H9 (cell line): Measurements from ENCODE around the gene DMD. TPM values are rescaled to one million over a fixed set of nuclear protein-coding genes. Genes with fewer than 3 reads are reported as not detected.

Experiments used
- DNase-seq: peaks from one replicate; pipeline ENCODE4 v3.0.0-alpha.2; 2017
- H2AFZ ChIP-seq: one replicate; pipeline ENCODE4 v1.6.1; 2013; ENCODE audit warnings: mild to moderate bottlenecking, low read length, control low read depth, moderate library complexity
- H2AK5ac ChIP-seq: 2 replicates; pipeline ENCODE4 v1.6.1; 2013; ENCODE audit warnings: low read length, control low read depth, mixed read lengths; ENCODE audit not compliant: insufficient read length
- H2BK120ac ChIP-seq: one replicate; pipeline ENCODE4 v1.6.1; 2013; ENCODE audit warnings: low read depth, mild to moderate bottlenecking, low read length, control low read depth, inconsistent platforms; ENCODE audit not compliant: poor library complexity, severe bottlenecking
- H2BK12ac ChIP-seq: 2 replicates; pipeline ENCODE4 v1.6.1; 2013; ENCODE audit warnings: low read length, control low read depth, mixed read lengths, low read depth; ENCODE audit not compliant: insufficient read length
- H2BK15ac ChIP-seq: 2 replicates; pipeline ENCODE4 v1.6.1; 2013; ENCODE audit warnings: low read depth, low read length, control low read depth
- H2BK20ac ChIP-seq: one replicate; pipeline ENCODE4 v1.6.1; 2013; ENCODE audit warnings: low read depth, mild to moderate bottlenecking, low read length, control low read depth, inconsistent platforms; ENCODE audit not compliant: poor library complexity, severe bottlenecking
- H2BK5ac ChIP-seq: 2 replicates; pipeline ENCODE4 v1.6.1; 2013; ENCODE audit warnings: low read length, control low read depth, mixed read lengths; ENCODE audit not compliant: insufficient read length
- H3K14ac ChIP-seq: 2 replicates; pipeline ENCODE4 v1.6.1; 2013; ENCODE audit warnings: low read length, control low read depth; ENCODE audit not compliant: insufficient read depth
- H3K18ac ChIP-seq: 2 replicates; pipeline ENCODE4 v1.6.1; 2013; ENCODE audit warnings: low read depth, mild to moderate bottlenecking, mixed read lengths, low read length, control low read depth; ENCODE audit not compliant: insufficient read length
- H3K23ac ChIP-seq: 2 replicates; pipeline ENCODE4 v1.6.1; 2013; ENCODE audit warnings: low read length, control low read depth, mixed read lengths, low read depth; ENCODE audit not compliant: insufficient read length
- H3K23me2 ChIP-seq: 2 replicates; pipeline ENCODE4 v1.6.1; 2013; ENCODE audit warnings: low read depth, mild to moderate bottlenecking, mixed read lengths, low read length, control low read depth; ENCODE audit not compliant: insufficient read length, poor library complexity, severe bottlenecking
- H3K27ac ChIP-seq: 2 replicates; pipeline ENCODE4 v1.5.1; 2013; ENCODE audit warnings: low read length, control low read depth, mixed read lengths, low read depth; ENCODE audit not compliant: insufficient read length
- H3K27me3 ChIP-seq: 2 replicates; pipeline ENCODE4 v1.6.1; 2013; ENCODE audit warnings: low read length, control low read depth, inconsistent platforms; ENCODE audit not compliant: insufficient read depth
- H3K4ac ChIP-seq: 2 replicates; pipeline ENCODE4 v1.6.1; 2013; ENCODE audit warnings: low read depth, mild to moderate bottlenecking, control low read depth, inconsistent platforms, low read length, moderate library complexity
- H3K4me1 ChIP-seq: 2 replicates; pipeline ENCODE4 v1.6.1; 2013; ENCODE audit warnings: low read length, control low read depth, inconsistent platforms; ENCODE audit not compliant: insufficient read depth
- H3K4me2 ChIP-seq: 2 replicates; pipeline ENCODE4 v1.6.1; 2013; ENCODE audit warnings: low read length, control low read depth, mixed read lengths; ENCODE audit not compliant: insufficient read length, insufficient read depth
- H3K56ac ChIP-seq: 2 replicates; pipeline ENCODE4 v1.6.1; 2013; ENCODE audit warnings: low read depth, mild to moderate bottlenecking, mixed read lengths, low read length, control low read depth; ENCODE audit not compliant: insufficient read length
- H3K79me1 ChIP-seq: 2 replicates; pipeline ENCODE4 v1.6.1; 2013; ENCODE audit warnings: low read depth, mild to moderate bottlenecking, moderate library complexity, low read length, control low read depth, inconsistent platforms; ENCODE audit not compliant: insufficient read depth, poor library complexity, severe bottlenecking
- H3K79me2 ChIP-seq: 2 replicates; pipeline ENCODE4 v1.6.1; 2013; ENCODE audit warnings: low read length, control low read depth, inconsistent platforms; ENCODE audit not compliant: insufficient read depth
- H3K9ac ChIP-seq: 2 replicates; pipeline ENCODE4 v1.6.1; 2013; ENCODE audit warnings: low read length, control low read depth, mixed read lengths; ENCODE audit not compliant: insufficient read length; ENCODE audit errors: extremely low read depth
- H3K9me3 ChIP-seq: one replicate; pipeline ENCODE4 v1.6.1; 2013; ENCODE audit warnings: low read depth, low read length, inconsistent platforms; ENCODE audit not compliant: control insufficient read depth
- H3T11ph ChIP-seq: one replicate; pipeline ENCODE4 v1.6.1; 2013; ENCODE audit warnings: mild to moderate bottlenecking, low read length, control low read depth, inconsistent platforms
- H4K20me1 ChIP-seq: one replicate; pipeline ENCODE4 v1.6.1; 2013; ENCODE audit not compliant: control insufficient read depth, insufficient read length, insufficient read depth
- H4K5ac ChIP-seq: 2 replicates; pipeline ENCODE4 v1.6.1; 2013; ENCODE audit warnings: low read depth, mild to moderate bottlenecking, mixed read lengths, low read length, control low read depth; ENCODE audit not compliant: insufficient read length
- H4K8ac ChIP-seq: replicated peaks from 2 replicates; pipeline ENCODE4 v1.6.1; 2013; ENCODE audit warnings: low read length, control low read depth, mixed read lengths, low read depth; ENCODE audit not compliant: insufficient read length
- H4K91ac ChIP-seq: 2 replicates; pipeline ENCODE4 v1.6.1; 2013; ENCODE audit warnings: low read depth, mild to moderate bottlenecking, moderate library complexity, mixed read lengths, low read length, control low read depth; ENCODE audit not compliant: insufficient read length
- H3K27ac Mint-ChIP-seq, 3 experiments: 2 replicates in 2 of 3; 3 replicates in 1 of 3; pipeline ENCODE4 v1.8.0; 2020 to 2021; ENCODE audit warnings: mixed read lengths in 3 of 3, mild to moderate bottlenecking in 1 of 3, moderate library complexity in 1 of 3
- H3K27me3 Mint-ChIP-seq: 2 replicates; pipeline ENCODE4 v1.8.0; 2021; ENCODE audit warnings: low read depth, mild to moderate bottlenecking, moderate library complexity, mixed read lengths
- H3K36me3 Mint-ChIP-seq, 3 experiments: 2 replicates in 2 of 3; 3 replicates in 1 of 3; pipeline ENCODE4 v1.8.0; 2020 to 2021; ENCODE audit warnings: low read depth in 3 of 3, mixed read lengths in 3 of 3; ENCODE audit not compliant: insufficient read depth in 1 of 3
- H3K4me1 Mint-ChIP-seq, 2 experiments: 2 replicates each; pipeline ENCODE4 v1.8.0; 2020; ENCODE audit warnings: mixed read lengths in 2 of 2
- H3K4me3 Mint-ChIP-seq, 2 experiments: 2 replicates in 1 of 2; 3 replicates in 1 of 2; pipeline ENCODE4 v1.8.0; 2020 to 2021; ENCODE audit warnings: mild to moderate bottlenecking in 2 of 2, mixed read lengths in 2 of 2, moderate library complexity in 1 of 2
- H3K9me3 Mint-ChIP-seq, 2 experiments: 2 replicates in 1 of 2; 3 replicates in 1 of 2; pipeline ENCODE4 v1.8.0; 2020; ENCODE audit warnings: mild to moderate bottlenecking in 2 of 2, mixed read lengths in 2 of 2, moderate library complexity in 1 of 2
- WGBS: extraction: QIAGEN DNeasy Blood & Tissue Kit; methylation state at CpG from one replicate; pipeline ENCODE4 v1.1.7; 2013; ENCODE audit warnings: missing lambda C conversion rate, low lambda C conversion rate, mixed read lengths; ENCODE audit not compliant: insufficient read length; ENCODE audit errors: extremely low coverage; 5-methylcytosine and 5-hydroxymethylcytosine counted together
- total RNA-seq: library from RNA; stranded (reverse); gene quantifications from 2 replicates; pipeline ENCODE4 v1.2.1, GENCODE V29; 2021
- TF ChIP-seq, protein P1 (sequence below): fragments of 200-600 bp; sonication (generic); conservative IDR thresholded peaks from 3 replicates; pipeline ENCODE4 v1.8.0; 2021; ENCODE audit warnings: antibody characterized with exemption, mild to moderate bottlenecking

Gene DMD
- total RNA-seq, 1 experiment from 2014 or later: 3.8 TPM

DNA sequence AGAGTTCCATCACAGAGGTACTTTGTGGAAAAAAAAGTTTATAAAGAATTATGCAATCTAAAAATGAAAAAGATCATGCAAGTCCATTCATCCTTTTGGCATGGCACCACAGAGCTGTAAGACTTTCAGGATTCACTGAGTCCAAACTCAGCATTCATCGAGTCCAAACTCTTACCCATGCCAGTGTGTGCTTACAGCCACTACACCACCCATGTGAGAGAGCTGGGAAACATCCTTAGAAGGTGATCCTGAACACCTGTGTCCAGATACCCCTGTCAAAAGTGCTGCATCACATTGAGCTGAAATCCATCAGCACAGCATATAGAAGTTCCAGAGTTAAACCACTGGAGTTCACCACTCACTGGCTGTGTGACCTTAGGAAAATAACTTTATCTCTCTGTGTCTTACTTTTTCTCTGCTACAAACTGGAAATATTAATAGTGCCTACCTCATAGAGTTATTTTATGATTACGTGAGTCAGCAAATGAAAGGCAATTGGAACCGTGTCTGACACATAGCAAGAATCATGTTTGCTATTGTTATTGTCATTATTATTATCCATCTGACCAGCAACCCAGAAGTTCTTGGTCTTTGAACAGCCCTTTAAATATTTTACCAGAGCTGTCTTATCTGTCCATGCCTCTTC lies 2024.5 kb downstream of the DMD start:
- WGBS: no CpG with 5 or more reads among the region's 3 CpGs
- Histone ChIP-seq H3T11ph (no peak overlapping the region), H2AK5ac (no peak overlapping the region), H3K27me3 (no peaks in the 10 kb centered on the region), H4K8ac (no peak overlapping the region), H3K18ac (no peak overlapping the region), H2BK5ac (no peak overlapping the region), H3K79me2 (no peaks in the 10 kb centered on the region), H3K4ac (no peak overlapping the region), H2BK12ac (no peak overlapping the region), H4K91ac (no peak overlapping the region), H2BK15ac (no peak overlapping the region), H3K23me2 (no peaks in the 10 kb centered on the region), H3K9me3 (no peaks in the 10 kb centered on the region), H4K20me1 (no peaks in the 10 kb centered on the region), H3K4me2 (no peak overlapping the region), H3K4me1 (no peaks in the 10 kb centered on the region), H2AFZ (no peak overlapping the region), H3K27ac (no peak overlapping the region), H2BK120ac (no peak overlapping the region), H3K14ac (no peak overlapping the region), H3K56ac (no peak overlapping the region), H3K9ac (no peak overlapping the region), H2BK20ac (no peak overlapping the region), H3K79me1 (no peaks in the 10 kb centered on the region), H4K5ac (no peak overlapping the region), H3K23ac (no peak overlapping the region)
- Mint-ChIP-seq H3K4me1 (no peaks in the 10 kb centered on the region; a peak in 1 of 4 replicates), H3K4me3 (no peak overlapping the region), H3K27ac (no peak overlapping the region), H3K27me3 (no peaks in the 10 kb centered on the region), H3K9me3 (peaks cover 50 to 68% of the 10 kb centered on the region in 2 experiments), H3K36me3 (peaks cover 0 to 2% (median 0%) of the 10 kb centered on the region in 3 experiments; a peak in 2 of 7 replicates)
- TF ChIP-seq, protein P1, sequence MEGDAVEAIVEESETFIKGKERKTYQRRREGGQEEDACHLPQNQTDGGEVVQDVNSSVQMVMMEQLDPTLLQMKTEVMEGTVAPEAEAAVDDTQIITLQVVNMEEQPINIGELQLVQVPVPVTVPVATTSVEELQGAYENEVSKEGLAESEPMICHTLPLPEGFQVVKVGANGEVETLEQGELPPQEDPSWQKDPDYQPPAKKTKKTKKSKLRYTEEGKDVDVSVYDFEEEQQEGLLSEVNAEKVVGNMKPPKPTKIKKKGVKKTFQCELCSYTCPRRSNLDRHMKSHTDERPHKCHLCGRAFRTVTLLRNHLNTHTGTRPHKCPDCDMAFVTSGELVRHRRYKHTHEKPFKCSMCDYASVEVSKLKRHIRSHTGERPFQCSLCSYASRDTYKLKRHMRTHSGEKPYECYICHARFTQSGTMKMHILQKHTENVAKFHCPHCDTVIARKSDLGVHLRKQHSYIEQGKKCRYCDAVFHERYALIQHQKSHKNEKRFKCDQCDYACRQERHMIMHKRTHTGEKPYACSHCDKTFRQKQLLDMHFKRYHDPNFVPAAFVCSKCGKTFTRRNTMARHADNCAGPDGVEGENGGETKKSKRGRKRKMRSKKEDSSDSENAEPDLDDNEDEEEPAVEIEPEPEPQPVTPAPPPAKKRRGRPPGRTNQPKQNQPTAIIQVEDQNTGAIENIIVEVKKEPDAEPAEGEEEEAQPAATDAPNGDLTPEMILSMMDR: no peak
- no peak for DNase-seq
